HepG2 (cell line): Measurements from ENCODE around the gene MPO. TPM values are rescaled to one million over a fixed set of nuclear protein-coding genes. Genes with fewer than 3 reads are reported as not detected.

Experiments
- ATAC-seq: fragments of 200-7000 bp; cut with Tn5 transposase; 3 replicates; pipeline ENCODE4 v1.9.1; 2020; ENCODE audit warnings: mild to moderate bottlenecking, moderate library complexity
- BruUV-seq: library from RNA; stranded (reverse); fragments of 400-500 nt; replicated peaks from 2 replicates; lab custom pipeline; 2021; lab: Mats Ljungman, UMichigan
- CTCF ChIA-PET: fragments of 300-600 bp; formaldehyde crosslinking; extraction: SDS; loops from one replicate; lab custom pipeline; 2021; ENCODE audit warnings: low total read pairs, inconsistent platforms, low intra/inter-chr PET ratio; lab: Yijun Ruan, JAX
- POLR2A ChIA-PET: fragments of 350-600 bp; sonication (Branson Sonifier 250); formaldehyde crosslinking; loops from one replicate; lab custom pipeline; 2020; ENCODE audit warnings: antibody characterized with exemption, inconsistent platforms; lab: Yijun Ruan, JAX
- DNase-seq: peaks from one replicate; pipeline ENCODE4 v3.0.0-alpha.2; 2015; ENCODE audit warnings: low spot score
- FAIRE-seq: peaks from 3 replicates; lab custom pipeline; 2011; peaks lifted over from hg19 to GRCh38; lab: Jason Lieb, UNC
- H2AFZ ChIP-seq: one replicate; pipeline ENCODE4 v1.6.1; 2011; ENCODE audit warnings: low read length, inconsistent platforms
- H3K27ac ChIP-seq: fragments of 300-600 bp; 3 replicates; pipeline ENCODE4 v1.8.0; 2011; ENCODE audit warnings: mixed run types, mild to moderate bottlenecking, mixed read lengths, low read length, inconsistent platforms; ENCODE audit not compliant: insufficient read depth; ENCODE audit errors: extremely low read length
- H3K27me3 ChIP-seq, 2 experiments: fragments of 200-600 bp in 1 of 2; 2 replicates in 1 of 2; 3 replicates in 1 of 2; pipeline versions ENCODE4 v1.6.0 to v1.8.0; 2011; ENCODE audit warnings: low read length in 2 of 2, mild to moderate bottlenecking in 2 of 2, moderate library complexity in 2 of 2, inconsistent platforms in 1 of 2; ENCODE audit not compliant: insufficient read depth in 2 of 2, control insufficient read depth in 1 of 2
- H3K36me3 ChIP-seq, 2 experiments: fragments of 200-600 bp in 1 of 2; replicated peaks in 1 of 2; 2 replicates in 1 of 2; 3 replicates in 1 of 2; pipeline versions ENCODE4 v1.5.1 to v1.8.0; 2011; ENCODE audit warnings: low read length in 2 of 2, inconsistent platforms in 1 of 2; ENCODE audit not compliant: insufficient read depth in 2 of 2, control insufficient read depth in 1 of 2
- H3K4me1 ChIP-seq: 2 replicates; pipeline ENCODE4 v1.5.1; 2012; ENCODE audit warnings: low read length, inconsistent platforms; ENCODE audit not compliant: insufficient read depth
- H3K4me2 ChIP-seq: 2 replicates; pipeline ENCODE4 v1.6.0; 2011; ENCODE audit warnings: low read depth, low read length, inconsistent platforms
- H3K4me3 ChIP-seq, 3 experiments: fragments of 200-600 bp in 1 of 3; sonication (generic), shearing (Covaris generic) in 1 of 3; replicated peaks in 1 of 3; 2 replicates each; pipeline ENCODE4 v1.5.1; 2011 to 2016; ENCODE audit warnings: low read length in 3 of 3, inconsistent platforms in 2 of 3, low read depth in 2 of 3, mild to moderate bottlenecking in 2 of 3, control low read depth in 1 of 3, mixed read lengths in 1 of 3; ENCODE audit not compliant: insufficient read depth in 1 of 3
- H3K79me2 ChIP-seq: one replicate; pipeline ENCODE4 v1.6.1; 2011; ENCODE audit warnings: low read length, inconsistent platforms; ENCODE audit not compliant: insufficient read depth
- H3K9ac ChIP-seq: 2 replicates; pipeline ENCODE4 v1.6.0; 2011; ENCODE audit warnings: mild to moderate bottlenecking, low read depth, low read length, inconsistent platforms; ENCODE audit not compliant: insufficient read depth
- H3K9me3 ChIP-seq: 2 replicates; pipeline ENCODE4 v1.5.1; 2012; ENCODE audit warnings: mild to moderate bottlenecking, low read length
- H4K20me1 ChIP-seq: 2 replicates; pipeline ENCODE4 v1.6.0; 2011; ENCODE audit warnings: inconsistent platforms, mild to moderate bottlenecking, low read length, moderate library complexity; ENCODE audit not compliant: insufficient read depth
- ARID2 ChIP-seq: sonication (generic); formaldehyde crosslinking; IDR thresholded peaks from 2 replicates; pipeline ENCODE4 v1.8.1; 2022; ENCODE audit warnings: mild to moderate bottlenecking, missing genetic modification reagents, borderline replicate concordance
- ATRX ChIP-seq: sonication (generic); formaldehyde crosslinking; IDR thresholded peaks from 2 replicates; pipeline ENCODE4 v1.4.0; 2020; ENCODE audit warnings: missing genetic modification reagents, borderline replicate concordance
- EP300 ChIP-seq, 3 experiments: sonication (generic) in 1 of 3; formaldehyde crosslinking in 1 of 3; IDR thresholded peaks; 2 replicates each; pipeline versions ENCODE4 v1.5.1 to v1.6.1; 2011 to 2020; ENCODE audit warnings: low read depth in 2 of 3, low read length in 2 of 3, borderline replicate concordance in 1 of 3, improper control_type of control experiment in 1 of 3, mild to moderate bottlenecking in 1 of 3, missing genetic modification reagents in 1 of 3, moderate library complexity in 1 of 3
- FOXK2 ChIP-seq: fragments of 450-650 bp; IDR thresholded peaks from 2 replicates; pipeline ENCODE4 v1.6.1; 2016
- MAFG ChIP-seq: sonication (generic); formaldehyde crosslinking; IDR thresholded peaks from 2 replicates; pipeline ENCODE4 v1.5.1; 2020; ENCODE audit warnings: mild to moderate bottlenecking, missing genetic modification reagents
- MTF2 ChIP-seq: sonication (generic); formaldehyde crosslinking; IDR thresholded peaks from 2 replicates; pipeline ENCODE4 v1.5.0; 2020; ENCODE audit warnings: missing genetic modification reagents, borderline replicate concordance
- RBM39 ChIP-seq: fragments of 200-400 bp; formaldehyde crosslinking; IDR thresholded peaks from one replicate; pipeline ENCODE4 v1.6.1; 2018; ENCODE audit warnings: antibody characterized with exemption, mild to moderate bottlenecking, low read depth, low read length; ENCODE audit not compliant: poor library complexity, severe bottlenecking
- SCMH1 ChIP-seq: sonication (generic); formaldehyde crosslinking; IDR thresholded peaks from 2 replicates; pipeline ENCODE4 v1.9.0; 2021; ENCODE audit warnings: missing genetic modification reagents, mild to moderate bottlenecking, borderline replicate concordance
- SMARCE1 ChIP-seq: fragments of 450-650 bp; IDR thresholded peaks from 2 replicates; pipeline ENCODE4 v1.6.1; 2017; ENCODE audit warnings: borderline replicate concordance
- SP2 ChIP-seq: sonication (generic); formaldehyde crosslinking; IDR thresholded peaks from 2 replicates; pipeline ENCODE4 v1.5.1; 2020; ENCODE audit warnings: mild to moderate bottlenecking, missing genetic modification reagents
- ZNF205 ChIP-seq: IDR thresholded peaks from 2 replicates; pipeline ENCODE4 v1.6.1; 2018; ENCODE audit warnings: missing biosample characterization, missing genetic modification reagents
- ZNF280D ChIP-seq: sonication (generic); formaldehyde crosslinking; IDR thresholded peaks from 2 replicates; pipeline ENCODE4 v1.5.1; 2020; ENCODE audit warnings: mild to moderate bottlenecking, missing genetic modification reagents
- ZNF720 ChIP-seq: sonication (generic); formaldehyde crosslinking; IDR thresholded peaks from 2 replicates; pipeline ENCODE4 v1.4.0; 2020; ENCODE audit warnings: missing genetic modification reagents
- WGBS: methylation state at CpG from one replicate; pipeline ENCODE4 v1.1.6; 2017; ENCODE audit warnings: low lambda C conversion rate; 5-methylcytosine and 5-hydroxymethylcytosine counted together
- in situ Hi-C: cut with HindIII; loops from 2 replicates; pipeline ENCODE4 v1.10.0; 2017; ENCODE audit warnings: low pct_unique_long_range_greater_than_20kb; ENCODE audit not compliant: extremely low pct_ligation_motif_present
- intact Hi-C: fragments of 100-400 bp; cut with micrococcal nuclease; formaldehyde crosslinking; loops from one replicate; pipeline ENCODE4 v1.10.0; 2022; ENCODE audit not compliant: unreplicated experiment
- polyA plus RNA-seq, 8 experiments: library from polyadenylated mRNA; depleted of rRNA in 3 of 8; stranded (reverse) in 7 of 8; unstranded in 1 of 8; fragments of >200 nt; fragmentation: Illumina TruSeq in 4 of 8; extraction: Trizol in 4 of 8; gene quantifications; 2 replicates each; pipeline versions ENCODE4 v1.2.1 to v1.2.3, GENCODE V29; 2011 to 2016; ENCODE audit warnings: low read depth in 4 of 8, missing spikeins in 1 of 8, mixed read lengths in 1 of 8; ENCODE audit not compliant: insufficient read depth in 1 of 8
- total RNA-seq, 5 experiments: library from RNA; depleted of rRNA; stranded (reverse); fragments of >200 nt; fragmentation: Illumina TruSeq; extraction: Trizol; gene quantifications; 2 replicates each; pipeline ENCODE4 v1.2.3, GENCODE V29; 2016; ENCODE audit warnings: low read depth in 1 of 5

The MPO gene
- total and polyA plus RNA-seq, 2 of the 13 experiments (the other 11 are each of a cell fraction or from before 2014, with no cell fraction given), result not detected

GRCh38 chr17:58329035-58329809, 48.5 kb upstream of the MPO start (continued):
- TF ChIP-seq ZNF280D (CRISPR knock-in tag) (no peak), ZNF720 (CRISPR knock-in tag) (no peak), ATRX (no peak), SMARCE1 (no peak), ARID2 (CRISPR knock-in tag) (no peak)

- no peak for ATAC-seq
- in situ Hi-C loops (no loop called here), intact Hi-C loops (no loop called here)
- ChIA-PET POLR2A (interaction anchor here (1.0 to 1.6 kb wide), 2 partner anchors 8 to 23 kb away, joined by 5 to 7 read pairs; partner anchors contain the start of gene SUPT4H1), CTCF (no interaction called here)
- H3K79me2 ChIP-seq, result no peaks in the 10 kb centered on the region
- no TSS peak for BruUV-seq
- H3K27me3 ChIP-seq, result peaks cover 17 to 57% of the 10 kb centered on the region in 2 experiments
- WGBS, result 36% methylated on average over 19 of the region's 23 CpGs
- H3K27ac ChIP-seq, result no peak within 1 kb of the TSS
- H3K4me1 ChIP-seq, result peaks cover 29% of the 10 kb centered on the region
- H3K4me3 ChIP-seq, result no peak within 1 kb of the TSS; a peak in 1 of 6 replicates
- H3K36me3 ChIP-seq, result no peaks in the 10 kb centered on the region
- no peak for DNase-seq
- H2AFZ ChIP-seq, result no peak within 1 kb of the TSS
- H3K4me2 ChIP-seq, result peak within 1 kb of the TSS; percentile 13; the same call in 1 of the 2 replicates
- H4K20me1 ChIP-seq, result no peaks in the 10 kb centered on the region
- H3K9ac ChIP-seq, result no peak within 1 kb of the TSS
- no peaks in the 10 kb centered on the region for H3K9me3 ChIP-seq
- FAIRE-seq, result no peak
- TF ChIP-seq SCMH1 (CRISPR knock-in tag) (no peak), MTF2 (peak; percentile 32; the same call in 1 of the 2 replicates), ZNF205 (CRISPR knock-in tag) (no peak), EP300 (IDR thresholded peaks at IDR 0.05; ENCODE audit: low read depth in 2 of 2, low read length in 2 of 2) (no peak), EP300 (CRISPR knock-in tag; IDR thresholded peaks at IDR 0.05; ENCODE audit: borderline replicate concordance) (no peak), SP2 (CRISPR knock-in tag) (0 out of 2 replicates have a peak, but pooled peaks have one; percentile 21), RBM39 (peak; percentile 22), MAFG (0 out of 2 replicates have a peak, but pooled peaks have one; percentile 25), FOXK2 (peak; percentile 20; the same call in 1 of the 2 replicates)
Measured at GRCh38 chr17:58328195-58329034, 47.7 kb upstream of the MPO start, which contains the start of gene TSPOAP1. TSPOAP1 (minus strand) TSS chr17:58328795; CDS start chr17:58327920, 875 bp downstream.
